NCI-H1694 (cell line): Measurements from ENCODE around the gene DDI2.

ENCODE experiments used
- DNase-seq: peaks from one replicate; lab custom pipeline; 2025; lab: John Stamatoyannopoulos, UW

DDI2 gene

GRCh38 chr1:15605398-15606383, 11.6 kb upstream of the DDI2 start:
- no peak for DNase-seq

- no peak for DNase-seq
Measured at GRCh38 chr1:15609631-15610030, 7.6 kb upstream of the DDI2 start.

DNA sequence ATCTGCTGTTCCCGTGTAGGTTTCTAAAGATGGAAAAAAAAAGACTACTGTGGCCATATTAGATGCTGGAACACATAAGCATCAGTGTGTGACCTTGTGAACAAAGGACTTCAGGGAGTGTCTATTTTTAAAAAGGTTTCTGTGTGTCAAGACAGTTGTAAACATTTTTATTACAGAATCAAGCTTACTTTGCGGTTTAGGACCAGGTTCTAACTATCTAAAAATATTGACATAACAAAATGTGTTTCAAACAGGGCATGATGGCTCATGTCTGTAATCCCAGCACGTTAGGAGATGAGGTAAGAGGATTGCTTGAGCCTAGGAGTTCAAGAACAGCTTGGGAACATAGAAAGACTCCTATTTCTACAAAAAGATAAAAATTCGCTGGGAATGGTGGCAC, 7.1 kb upstream of the DDI2 start:
- no peak for DNase-seq

DNA sequence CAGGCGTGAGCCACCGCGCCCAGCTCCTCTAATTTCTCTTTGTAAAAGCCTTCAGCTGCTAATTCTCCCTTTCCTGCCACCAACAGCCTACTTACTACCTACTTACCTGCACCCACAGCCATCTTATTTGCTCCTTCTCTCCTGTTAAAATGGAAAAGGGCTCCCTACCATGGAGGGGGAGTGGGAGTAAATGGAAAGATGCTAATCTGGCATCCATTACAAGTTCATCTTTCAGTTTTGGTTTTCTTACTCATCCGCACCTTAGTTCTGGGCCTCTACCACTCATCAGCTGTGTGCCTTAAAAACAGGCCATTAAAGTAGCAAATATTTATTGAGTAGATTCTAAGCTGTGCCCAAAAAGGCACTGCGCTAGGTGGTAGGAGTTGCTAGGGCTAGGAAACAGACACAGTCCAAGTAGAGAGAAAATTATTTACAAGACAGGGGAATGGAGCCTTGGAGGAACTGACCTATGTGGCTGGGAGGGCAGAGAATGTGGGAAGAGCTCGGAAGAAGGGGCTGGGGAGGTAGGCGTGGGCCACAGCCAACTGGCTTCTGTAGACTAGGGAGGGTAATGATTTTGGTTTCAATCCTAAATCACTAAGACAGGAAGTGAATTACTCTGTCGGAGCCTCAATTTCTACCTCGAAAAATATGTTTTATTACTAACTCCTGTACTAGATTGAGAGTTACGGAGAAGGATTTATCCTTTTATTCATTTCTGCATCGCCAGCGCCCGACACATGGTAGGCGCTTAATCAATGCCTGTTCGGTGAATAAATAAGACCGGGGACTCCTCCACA, 685 bp upstream of the DDI2 start:
- DNase-seq: no peak

DNA sequence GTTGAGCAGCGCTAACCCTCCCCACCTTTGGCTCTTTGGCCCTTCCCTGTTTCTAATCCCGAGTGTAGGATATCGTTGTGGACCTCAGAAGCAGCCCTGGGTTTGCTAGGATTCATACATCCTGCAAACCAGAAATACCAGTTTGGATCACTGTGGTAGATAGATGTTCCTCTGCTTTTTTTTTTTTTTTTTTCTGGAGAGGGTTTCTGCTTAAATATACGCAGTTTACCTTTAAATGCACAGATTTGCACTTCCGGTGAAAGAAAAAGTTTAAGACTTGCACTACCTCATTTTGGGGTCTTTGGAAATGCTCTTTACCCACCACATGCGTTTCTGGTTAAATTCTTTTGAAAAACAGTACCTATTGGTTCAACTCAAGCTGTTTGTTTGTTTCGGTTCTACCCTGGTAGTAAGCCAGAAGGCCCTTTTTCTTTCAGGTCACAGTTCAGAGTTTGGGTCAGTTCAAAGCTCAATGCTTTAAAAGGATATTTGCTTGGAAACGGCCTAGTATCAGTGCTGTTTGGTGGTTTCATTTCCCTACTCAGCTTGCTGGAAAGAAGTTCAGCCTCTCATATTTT, 908 bp downstream of the DDI2 start:
- no peak for DNase-seq

DNA sequence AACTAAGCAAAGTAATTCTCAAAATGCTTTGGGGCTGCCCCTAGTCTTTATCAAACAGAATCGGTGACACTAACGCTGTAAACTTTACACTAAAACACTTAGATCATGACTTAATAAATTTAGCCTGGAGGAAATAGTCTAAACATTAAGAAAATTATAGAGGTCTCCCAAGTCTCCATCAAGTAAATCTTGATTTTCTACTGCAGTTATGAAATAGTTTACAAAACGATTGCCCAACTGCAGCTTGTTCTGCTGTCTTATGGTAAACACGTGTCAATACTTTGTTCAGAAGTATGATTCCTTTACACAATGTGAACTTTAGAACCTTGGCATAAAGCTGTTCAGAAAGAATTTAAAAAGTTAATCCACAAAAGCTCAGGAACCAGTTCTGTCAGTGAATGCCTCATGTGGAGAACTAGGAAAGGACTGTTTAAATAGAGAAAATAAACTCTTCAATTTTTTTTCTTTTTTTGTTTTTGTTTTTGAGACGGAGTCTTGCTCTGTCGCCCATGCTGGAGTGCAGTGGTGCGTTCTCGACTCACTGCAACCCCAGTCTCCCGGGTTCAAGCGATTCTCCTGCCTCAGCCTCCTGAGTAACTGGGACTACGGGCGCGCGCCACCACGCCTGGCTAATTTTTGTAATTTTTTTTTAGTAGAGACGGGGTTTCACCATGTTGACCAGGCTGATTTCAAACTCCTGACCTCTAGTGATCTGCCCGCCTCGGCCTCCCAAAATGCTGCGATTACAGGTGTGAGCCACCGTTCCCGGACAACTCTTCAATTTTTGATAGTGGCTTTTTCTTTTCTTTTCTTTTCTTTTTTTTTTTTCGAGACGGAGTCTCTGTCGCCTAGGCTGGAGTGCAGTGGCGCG, 1.6 kb downstream of the DDI2 start:
- DNase-seq: no peak

DNA sequence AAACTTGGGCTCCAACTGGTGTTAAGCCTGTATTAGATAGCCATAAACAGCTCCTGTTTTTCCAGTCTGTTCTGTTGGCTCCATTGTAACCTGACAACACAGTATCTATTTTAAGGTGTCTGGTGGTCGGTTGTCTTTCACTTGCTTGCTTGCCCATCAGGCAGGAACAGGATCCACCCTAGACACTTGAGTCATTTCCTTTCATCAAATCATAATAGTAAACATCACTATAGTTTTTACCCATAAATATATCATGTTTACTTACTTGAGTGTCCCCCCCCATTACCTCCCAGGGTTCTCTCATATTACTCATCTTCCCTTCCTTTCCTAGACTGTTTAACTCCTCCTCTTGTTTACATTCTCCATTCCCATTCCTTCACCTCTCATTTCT, 2.9 kb downstream of the DDI2 start:
- no peak for DNase-seq

DNA sequence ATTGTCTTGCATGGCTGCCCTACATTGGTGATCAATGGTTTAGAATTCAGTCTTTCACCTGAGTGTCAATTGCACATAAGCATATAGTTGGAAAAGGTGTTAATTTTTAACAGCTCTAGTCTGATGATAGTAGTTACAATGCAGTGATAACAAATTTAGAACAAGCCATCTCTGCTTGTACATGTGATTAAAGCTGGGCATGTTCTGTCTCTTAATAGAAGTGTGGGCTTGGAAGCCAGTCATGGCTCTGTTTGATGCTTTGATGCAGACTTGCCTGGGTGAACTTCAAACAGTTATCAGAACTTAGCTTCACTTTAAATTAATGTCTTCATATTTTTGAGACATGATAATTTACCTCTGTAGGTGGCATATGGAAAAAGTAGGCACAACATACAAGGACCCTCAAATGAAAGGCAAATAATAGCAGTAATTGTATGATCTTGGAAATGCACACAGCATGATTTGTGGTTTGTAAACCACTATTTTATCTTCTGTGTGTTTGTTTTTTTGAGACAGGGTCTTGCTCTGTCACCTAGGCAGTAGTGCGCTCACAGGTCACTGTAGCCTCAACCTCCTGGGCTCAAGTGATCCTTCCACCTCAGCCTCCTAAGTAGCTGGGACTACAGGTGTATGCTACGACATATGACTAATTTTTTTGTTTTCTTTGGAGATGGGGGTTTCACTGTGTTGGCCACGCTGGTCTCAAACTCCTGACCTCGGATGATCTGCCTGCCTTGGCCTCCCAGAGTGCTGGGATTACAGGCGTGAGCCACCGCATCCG, 3.8 kb downstream of the DDI2 start:
- DNase-seq: no peak

DNA sequence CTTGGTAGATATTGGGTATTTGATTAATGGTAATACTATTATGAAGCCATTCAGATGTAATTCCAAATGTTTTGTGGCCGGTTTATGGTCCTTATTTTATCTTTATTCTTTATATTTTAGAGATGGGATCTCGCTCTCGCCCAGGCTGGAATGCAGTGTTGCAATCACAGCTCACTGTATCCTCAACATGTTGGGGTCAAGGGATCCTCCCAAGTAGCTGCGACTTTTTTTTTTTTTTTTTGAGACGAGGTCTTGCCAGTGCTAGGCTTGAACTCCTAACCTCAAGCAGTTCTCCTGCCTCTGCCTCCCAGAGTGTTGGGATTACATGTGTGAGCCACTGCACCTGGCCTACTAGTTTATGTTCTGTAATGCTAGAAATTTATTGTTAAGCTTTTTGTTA, 4.7 kb downstream of the DDI2 start:
- no peak for DNase-seq

DNA sequence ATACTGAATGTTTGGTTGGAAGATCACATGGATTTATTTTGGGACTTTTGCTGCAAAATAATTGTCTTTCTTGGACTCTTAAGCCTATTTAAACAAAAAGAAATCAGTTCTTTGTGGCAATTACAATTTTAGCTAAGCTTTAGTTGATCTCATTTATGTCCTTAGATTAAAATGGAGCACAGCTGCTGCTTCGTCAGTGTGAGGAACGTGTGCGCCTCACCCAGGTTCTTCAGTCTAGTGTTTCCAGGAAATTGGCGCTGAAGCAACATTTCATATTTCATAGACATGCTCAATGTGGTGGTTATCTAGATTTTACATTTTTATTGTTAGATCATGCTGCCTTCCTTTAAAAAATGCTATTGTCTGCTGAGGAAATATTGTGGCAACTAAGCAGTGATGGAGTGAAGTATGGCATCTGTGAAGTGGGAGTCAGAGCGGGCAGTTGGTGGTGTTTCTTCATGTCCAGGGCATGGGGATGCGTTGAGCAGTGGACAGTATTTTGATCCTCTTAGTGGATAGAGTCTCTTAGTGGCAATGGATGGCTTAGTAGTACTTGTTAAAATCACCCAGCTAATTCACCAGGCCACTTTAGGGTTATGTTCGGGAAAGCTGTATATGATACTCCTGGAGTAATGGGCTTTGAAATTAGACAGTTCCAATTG, 5.6 kb downstream of the DDI2 start:
- DNase-seq: no peak

DNA sequence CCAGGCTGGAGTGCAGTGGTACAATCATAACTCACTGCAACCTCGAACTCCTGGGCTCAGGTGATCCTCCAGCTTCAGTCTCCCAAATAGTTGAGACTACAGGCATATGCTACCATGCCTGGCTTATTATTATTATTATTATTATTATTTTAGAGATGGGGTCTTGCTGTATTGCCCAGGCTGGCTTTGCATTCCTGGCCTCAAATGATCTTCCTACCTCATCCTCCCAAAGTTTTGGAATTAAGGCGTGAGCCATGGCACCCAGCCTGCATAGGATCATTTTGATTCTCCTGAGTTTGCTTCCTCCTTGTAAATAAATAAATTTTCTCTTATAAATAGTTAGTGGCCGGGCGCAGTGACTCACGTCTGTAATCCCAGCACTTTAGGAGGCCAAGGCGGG, 6.2 kb downstream of the DDI2 start:
- DNase-seq: no peak

DNA sequence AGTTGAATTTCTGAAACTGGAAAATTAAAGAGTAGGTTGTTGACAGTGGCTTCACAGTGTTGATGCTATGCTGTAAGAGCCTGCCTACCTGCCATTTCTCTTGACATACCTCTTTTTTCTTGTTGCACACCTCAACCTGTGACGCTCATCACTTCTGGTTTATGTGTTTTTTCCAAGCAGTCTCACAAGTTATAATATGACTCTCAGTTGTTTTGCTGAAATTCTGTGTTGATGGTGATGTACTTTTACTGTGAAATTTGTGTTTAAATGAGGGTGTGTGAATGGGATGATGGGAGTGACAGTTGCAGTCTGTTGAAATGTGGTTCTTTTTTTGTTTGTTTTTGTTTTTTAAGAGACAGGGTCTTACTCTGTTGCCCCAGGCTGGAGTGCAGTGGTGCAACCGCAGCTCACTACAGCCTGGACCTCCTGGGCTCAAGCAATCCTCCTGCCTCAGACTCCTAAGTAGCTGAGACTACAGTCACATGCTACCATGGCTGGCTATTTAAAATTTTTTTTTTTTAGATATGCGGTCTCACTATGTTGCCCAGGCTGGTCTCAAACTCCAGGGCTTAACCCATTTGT, 7.0 kb downstream of the DDI2 start:
- no peak for DNase-seq

DNA sequence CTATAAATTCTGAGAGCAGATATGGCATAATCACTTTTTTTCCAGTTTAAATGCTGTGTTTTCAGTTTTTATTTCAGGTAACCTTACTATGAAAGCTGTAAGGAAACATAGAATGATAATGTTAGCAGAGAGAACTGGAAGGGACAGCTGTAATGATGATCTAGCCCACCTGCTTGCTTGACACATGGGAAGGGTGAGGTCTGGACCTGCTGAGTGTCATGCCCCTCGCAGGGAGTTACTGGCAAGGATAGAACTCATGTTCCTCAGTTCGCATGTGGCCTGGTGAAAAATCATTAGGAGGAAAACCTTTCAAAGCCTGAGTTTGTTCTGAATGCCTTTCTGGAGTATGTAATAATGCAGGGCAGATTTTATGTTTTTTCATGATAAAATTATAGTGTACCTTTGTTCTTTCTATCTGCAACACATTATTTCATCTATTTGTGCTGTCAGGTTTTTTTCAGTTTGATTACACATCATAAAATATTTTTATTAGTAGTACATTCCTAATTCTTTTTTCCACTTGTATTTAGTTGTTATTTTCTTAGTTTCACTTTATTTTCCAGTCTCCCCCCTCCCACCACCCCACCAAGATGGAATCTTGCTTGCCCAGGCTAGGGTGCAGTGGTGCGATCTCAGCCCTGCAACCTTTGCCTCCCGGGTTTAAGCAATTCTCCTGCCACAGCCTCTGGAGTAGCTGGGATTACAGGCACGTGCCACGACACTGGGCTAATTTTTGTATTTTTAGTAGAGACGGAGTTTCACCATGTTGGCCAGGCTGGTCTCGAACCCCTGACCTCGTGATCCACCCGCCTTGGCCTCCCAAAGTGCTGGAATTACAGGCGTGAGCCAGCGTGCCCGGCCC, 8.0 kb downstream of the DDI2 start:
- DNase-seq: no peak

- DNase-seq: no peak
Measured at GRCh38 chr1:15626269-15626950, 9.2 kb downstream of the DDI2 start.

GRCh38 chr1:15627343-15627988, 10.2 kb downstream of the DDI2 start:
- DNase-seq: no peak

- no peak for DNase-seq
Measured at GRCh38 chr1:15628003-15628402, 10.7 kb downstream of the DDI2 start.

- DNase-seq: no peak
Measured at GRCh38 chr1:15633756-15634420, 16.6 kb downstream of the DDI2 start.
